Type B pancreatic cell (in vitro differentiated cells): ENCODE results near the gene SOWAHD. TPM values are rescaled to one million over a fixed set of nuclear protein-coding genes. Genes with fewer than 3 reads are reported as not detected.

Experiments used
- DNase-seq: peaks from one replicate; pipeline ENCODE4 v3.0.0; 2021; ENCODE audit warnings: mixed read lengths; ENCODE audit not compliant: unreplicated experiment; ENCODE audit errors: extremely low spot score
- H3K27ac Mint-ChIP-seq: 2 replicates; pipeline ENCODE4 v1.8.0; 2021; ENCODE audit warnings: mild to moderate bottlenecking, mixed read lengths
- H3K27me3 Mint-ChIP-seq: 2 replicates; pipeline ENCODE4 v1.8.0; 2021; ENCODE audit warnings: mixed read lengths
- H3K36me3 Mint-ChIP-seq: 2 replicates; pipeline ENCODE4 v1.8.0; 2021; ENCODE audit warnings: mixed read lengths
- H3K4me1 Mint-ChIP-seq: one replicate; pipeline ENCODE4 v1.8.0; 2021; ENCODE audit warnings: mixed read lengths; ENCODE audit not compliant: unreplicated experiment
- H3K4me3 Mint-ChIP-seq: 2 replicates; pipeline ENCODE4 v1.8.0; 2021; ENCODE audit warnings: mild to moderate bottlenecking, mixed read lengths
- H3K9me3 Mint-ChIP-seq: 2 replicates; pipeline ENCODE4 v1.8.0; 2021; ENCODE audit warnings: mixed read lengths
- long read RNA-seq: library from polyadenylated mRNA; unstranded; transcript quantifications from one replicate; pipeline ENCODE4 v2.0.0, GENCODE V29; 2020
- total RNA-seq: library from RNA; stranded (reverse); gene quantifications from 2 replicates; pipeline ENCODE4 v1.2.1, GENCODE V29; 2021; ENCODE audit warnings: low replicate concordance
- TF ChIP-seq, protein P1 (sequence below): fragments of 200-600 bp; sonication (generic); conservative IDR thresholded peaks from 2 replicates; pipeline ENCODE4 v1.5.0; 2021; ENCODE audit warnings: antibody characterized with exemption, mild to moderate bottlenecking

Gene SOWAHD, protein sequence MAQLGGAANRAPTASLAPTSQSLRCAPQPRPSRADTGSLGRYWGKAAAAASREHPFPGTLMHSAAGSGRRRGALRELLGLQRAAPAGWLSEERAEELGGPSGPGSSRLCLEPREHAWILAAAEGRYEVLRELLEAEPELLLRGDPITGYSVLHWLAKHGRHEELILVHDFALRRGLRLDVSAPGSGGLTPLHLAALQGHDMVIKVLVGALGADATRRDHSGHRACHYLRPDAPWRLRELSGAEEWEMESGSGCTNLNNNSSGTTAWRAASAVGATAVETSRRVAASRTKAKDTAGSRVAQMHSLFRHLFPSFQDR
- 0.63 TPM in 1 of 2 replicates, not detected in the other for total RNA-seq
- long read RNA-seq = 0 reads

DNA sequence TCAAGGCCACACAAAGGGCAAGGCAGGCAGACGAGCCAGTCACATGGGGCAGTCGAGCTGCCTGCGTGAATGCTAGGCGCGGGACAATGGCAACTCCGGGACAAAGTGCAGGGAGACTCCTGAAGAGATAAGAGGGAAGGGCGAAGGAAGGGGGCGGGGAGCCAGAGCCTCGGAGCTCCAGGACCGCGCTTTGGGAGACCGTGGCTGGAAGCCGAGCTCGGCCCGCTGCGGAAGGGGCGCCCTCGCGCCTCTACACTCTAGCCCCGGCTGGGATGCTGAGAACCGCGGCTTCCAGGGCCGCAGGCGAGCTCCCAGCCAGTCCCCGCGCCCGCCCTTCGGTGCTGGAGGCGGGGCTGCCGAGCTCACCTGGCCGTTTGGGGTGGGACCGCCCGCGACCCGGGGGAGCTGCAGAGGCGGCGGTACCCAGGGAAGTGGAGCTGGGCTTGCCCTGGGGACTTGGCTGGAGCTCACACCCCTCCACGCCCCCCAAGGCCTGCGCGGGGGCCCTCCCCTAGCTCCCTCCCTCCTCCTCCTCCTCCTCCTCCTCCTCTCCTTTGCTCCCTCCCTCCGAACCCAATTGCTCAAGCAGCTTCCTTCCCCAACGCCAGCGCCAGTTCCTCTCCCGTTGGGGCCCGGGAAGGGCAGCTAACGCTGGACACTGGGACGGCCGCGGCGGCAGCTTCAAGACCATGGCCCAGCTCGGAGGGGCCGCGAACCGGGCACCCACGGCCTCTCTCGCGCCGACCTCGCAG is at the start of gene SOWAHD:
SOWAHD (plus strand) TSS at position 610 of the 752 bp plus-strand sequence; CDS start at position 690, 80 bp downstream.
- Mint-ChIP-seq H3K36me3 (no peaks in the 10 kb centered on the region), H3K9me3 (no peaks in the 10 kb centered on the region), H3K27me3 (peaks cover 20% of the 10 kb centered on the region), H3K4me1 (no peaks in the 10 kb centered on the region), H3K27ac (peak within 1 kb of the TSS; percentile 64), H3K4me3 (peak within 1 kb of the TSS; percentile 90)
- TF ChIP-seq, protein P1, sequence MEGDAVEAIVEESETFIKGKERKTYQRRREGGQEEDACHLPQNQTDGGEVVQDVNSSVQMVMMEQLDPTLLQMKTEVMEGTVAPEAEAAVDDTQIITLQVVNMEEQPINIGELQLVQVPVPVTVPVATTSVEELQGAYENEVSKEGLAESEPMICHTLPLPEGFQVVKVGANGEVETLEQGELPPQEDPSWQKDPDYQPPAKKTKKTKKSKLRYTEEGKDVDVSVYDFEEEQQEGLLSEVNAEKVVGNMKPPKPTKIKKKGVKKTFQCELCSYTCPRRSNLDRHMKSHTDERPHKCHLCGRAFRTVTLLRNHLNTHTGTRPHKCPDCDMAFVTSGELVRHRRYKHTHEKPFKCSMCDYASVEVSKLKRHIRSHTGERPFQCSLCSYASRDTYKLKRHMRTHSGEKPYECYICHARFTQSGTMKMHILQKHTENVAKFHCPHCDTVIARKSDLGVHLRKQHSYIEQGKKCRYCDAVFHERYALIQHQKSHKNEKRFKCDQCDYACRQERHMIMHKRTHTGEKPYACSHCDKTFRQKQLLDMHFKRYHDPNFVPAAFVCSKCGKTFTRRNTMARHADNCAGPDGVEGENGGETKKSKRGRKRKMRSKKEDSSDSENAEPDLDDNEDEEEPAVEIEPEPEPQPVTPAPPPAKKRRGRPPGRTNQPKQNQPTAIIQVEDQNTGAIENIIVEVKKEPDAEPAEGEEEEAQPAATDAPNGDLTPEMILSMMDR = no peak
- DNase-seq = no peak

DNA sequence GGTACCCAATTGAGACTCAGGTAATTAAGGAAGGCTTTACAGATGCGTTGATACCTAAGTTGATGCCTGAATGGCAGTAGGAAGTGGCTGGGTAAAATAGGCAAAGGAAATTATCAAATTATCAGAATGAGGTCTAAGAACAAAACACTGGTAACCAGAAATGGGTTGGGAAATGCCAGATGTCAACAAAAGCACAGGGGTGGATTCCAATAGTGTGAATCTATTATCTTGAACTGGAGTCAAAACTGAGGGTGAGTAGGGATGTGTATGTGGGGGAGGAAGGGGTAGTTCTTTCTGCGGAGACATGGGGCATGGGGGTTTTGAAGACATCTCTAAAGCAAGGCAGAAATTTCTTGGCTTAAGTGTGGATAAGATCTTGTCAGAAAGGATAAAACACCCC is 49.5 kb upstream of the SOWAHD start:
- no peak overlapping the region for H3K27ac Mint-ChIP-seq
- H3K36me3 Mint-ChIP-seq = no peaks in the 10 kb centered on the region
- TF ChIP-seq, protein P1 = no peak
- H3K4me3 Mint-ChIP-seq = no peak overlapping the region
- DNase-seq = no peak
- H3K27me3 Mint-ChIP-seq = no peaks in the 10 kb centered on the region
- no peaks in the 10 kb centered on the region for H3K4me1 Mint-ChIP-seq
- peaks cover 6% of the 10 kb centered on the region for H3K9me3 Mint-ChIP-seq

GRCh38 chrX:119709630-119710029 is 48.8 kb upstream of the SOWAHD start:
- Mint-ChIP-seq H3K9me3 (peaks cover 6% of the 10 kb centered on the region), H3K27ac (no peak overlapping the region), H3K4me1 (no peaks in the 10 kb centered on the region), H3K36me3 (no peaks in the 10 kb centered on the region), H3K4me3 (no peak overlapping the region), H3K27me3 (no peaks in the 10 kb centered on the region)
- TF ChIP-seq, protein P1 = no peak
- no peak for DNase-seq

GRCh38 chrX:119721487-119721886 is 36.9 kb upstream of the SOWAHD start:
- Mint-ChIP-seq H3K27me3 (no peaks in the 10 kb centered on the region), H3K4me1 (no peaks in the 10 kb centered on the region), H3K27ac (no peak overlapping the region), H3K4me3 (no peak overlapping the region), H3K9me3 (no peaks in the 10 kb centered on the region), H3K36me3 (no peaks in the 10 kb centered on the region)
- TF ChIP-seq, protein P1 = no peak
- DNase-seq = no peak

- TF ChIP-seq, protein P1 = no peak
- Mint-ChIP-seq H3K9me3 (no peaks in the 10 kb centered on the region), H3K36me3 (no peaks in the 10 kb centered on the region), H3K27ac (no peak overlapping the region), H3K27me3 (no peaks in the 10 kb centered on the region), H3K4me1 (peaks cover 1% of the 10 kb centered on the region), H3K4me3 (no peak overlapping the region)
- DNase-seq = no peak
These were observed 36.5 kb upstream of the SOWAHD start for GRCh38 chrX:119721926-119722325.
